ENCODE measurements around the gene TBC1D21. TPM values are rescaled to one million over a fixed set of nuclear protein-coding genes. Genes with fewer than 3 reads are reported as not detected.
A peak's percentile ranks its signal among the peaks of the same experiment; 100 is the strongest.

TBC1D21 gene
- total RNA-seq, 1 donor from 2014 or later, result not detected

DNA sequence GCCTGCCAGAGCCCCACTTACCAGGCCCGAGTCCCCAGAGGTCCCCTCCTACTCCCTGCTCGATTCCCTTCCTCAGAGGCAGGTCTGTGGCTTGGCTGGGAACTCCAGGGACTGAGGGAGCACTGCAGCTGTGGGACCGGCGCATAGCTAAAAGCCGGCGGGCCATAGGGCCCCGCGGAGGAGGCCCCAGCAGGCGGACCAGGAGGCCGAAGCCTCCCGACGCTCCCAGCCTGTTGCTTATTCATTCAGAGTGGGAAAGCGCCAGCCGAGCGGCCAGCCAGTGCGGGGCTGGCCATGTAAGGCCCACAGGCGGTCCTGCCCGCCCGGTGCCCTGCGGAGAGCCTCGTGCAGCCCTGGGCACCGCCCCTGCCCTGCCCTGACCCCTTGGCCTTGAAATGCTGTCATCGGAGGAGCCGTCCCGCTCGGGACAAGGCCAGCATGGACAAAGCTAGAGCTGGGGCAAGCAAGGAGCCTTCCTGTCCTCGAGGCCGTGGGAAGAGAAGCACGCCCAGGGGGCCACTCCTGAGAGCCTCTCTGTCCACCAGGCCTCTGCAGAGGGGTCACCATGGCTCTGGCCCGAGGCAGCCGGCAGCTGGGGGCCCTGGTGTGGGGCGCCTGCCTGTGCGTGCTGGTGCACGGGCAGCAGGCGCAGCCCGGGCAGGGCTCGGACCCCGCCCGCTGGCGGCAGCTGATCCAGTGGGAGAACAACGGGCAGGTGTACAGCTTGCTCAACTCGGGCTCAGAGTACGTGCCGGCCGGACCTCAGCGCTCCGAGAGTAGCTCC, 53.0 kb downstream of the TBC1D21 start, which contains the start of gene LOXL1:
TSS of gene LOXL1 (plus strand) at position 244 of the 784 bp plus-strand sequence. CDS start at position 566, 322 bp downstream.
- peak; percentile 61 for DNase-seq (ENCODE audit: low read depth, low spot score)
- no peak within 1 kb of the TSS for H3K27ac Mint-ChIP-seq (ENCODE audit: unreplicated experiment)
- H3K36me3 Mint-ChIP-seq (ENCODE audit: low read depth), result no peaks in the 10 kb centered on the region
- TF ChIP-seq, protein P1, sequence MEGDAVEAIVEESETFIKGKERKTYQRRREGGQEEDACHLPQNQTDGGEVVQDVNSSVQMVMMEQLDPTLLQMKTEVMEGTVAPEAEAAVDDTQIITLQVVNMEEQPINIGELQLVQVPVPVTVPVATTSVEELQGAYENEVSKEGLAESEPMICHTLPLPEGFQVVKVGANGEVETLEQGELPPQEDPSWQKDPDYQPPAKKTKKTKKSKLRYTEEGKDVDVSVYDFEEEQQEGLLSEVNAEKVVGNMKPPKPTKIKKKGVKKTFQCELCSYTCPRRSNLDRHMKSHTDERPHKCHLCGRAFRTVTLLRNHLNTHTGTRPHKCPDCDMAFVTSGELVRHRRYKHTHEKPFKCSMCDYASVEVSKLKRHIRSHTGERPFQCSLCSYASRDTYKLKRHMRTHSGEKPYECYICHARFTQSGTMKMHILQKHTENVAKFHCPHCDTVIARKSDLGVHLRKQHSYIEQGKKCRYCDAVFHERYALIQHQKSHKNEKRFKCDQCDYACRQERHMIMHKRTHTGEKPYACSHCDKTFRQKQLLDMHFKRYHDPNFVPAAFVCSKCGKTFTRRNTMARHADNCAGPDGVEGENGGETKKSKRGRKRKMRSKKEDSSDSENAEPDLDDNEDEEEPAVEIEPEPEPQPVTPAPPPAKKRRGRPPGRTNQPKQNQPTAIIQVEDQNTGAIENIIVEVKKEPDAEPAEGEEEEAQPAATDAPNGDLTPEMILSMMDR (conservative IDR thresholded peaks at IDR 0.05), result no peak
- peak within 1 kb of the TSS; percentile 67 for H3K4me3 Mint-ChIP-seq
- H3K27me3 Mint-ChIP-seq (ENCODE audit: low read depth), result peaks cover 23% of the 10 kb centered on the region
- no peaks in the 10 kb centered on the region for H3K9me3 Mint-ChIP-seq
- H3K4me1 Mint-ChIP-seq, result peaks cover 53% of the 10 kb centered on the region

DNA sequence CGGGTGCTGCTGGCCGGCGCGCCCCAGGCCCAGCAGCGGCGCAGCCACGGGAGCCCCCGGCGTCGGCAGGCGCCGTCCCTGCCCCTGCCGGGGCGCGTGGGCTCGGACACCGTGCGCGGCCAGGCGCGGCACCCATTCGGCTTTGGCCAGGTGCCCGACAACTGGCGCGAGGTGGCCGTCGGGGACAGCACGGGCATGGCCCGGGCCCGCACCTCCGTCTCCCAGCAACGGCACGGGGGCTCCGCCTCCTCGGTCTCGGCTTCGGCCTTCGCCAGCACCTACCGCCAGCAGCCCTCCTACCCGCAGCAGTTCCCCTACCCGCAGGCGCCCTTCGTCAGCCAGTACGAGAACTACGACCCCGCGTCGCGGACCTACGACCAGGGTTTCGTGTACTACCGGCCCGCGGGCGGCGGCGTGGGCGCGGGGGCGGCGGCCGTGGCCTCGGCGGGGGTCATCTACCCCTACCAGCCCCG, 53.7 kb downstream of the TBC1D21 start:
- DNase-seq (ENCODE audit: low read depth, low spot score), result peak; percentile 41
- Mint-ChIP-seq H3K9me3 (no peaks in the 10 kb centered on the region), H3K4me1 (peaks cover 46% of the 10 kb centered on the region), H3K36me3 (ENCODE audit: low read depth) (no peaks in the 10 kb centered on the region), H3K27me3 (ENCODE audit: low read depth) (peaks cover 23% of the 10 kb centered on the region), H3K4me3 (no peak overlapping the region), H3K27ac (ENCODE audit: unreplicated experiment) (no peak overlapping the region)
- TF ChIP-seq, protein P1 (conservative IDR thresholded peaks at IDR 0.05), result no peak

DNA sequence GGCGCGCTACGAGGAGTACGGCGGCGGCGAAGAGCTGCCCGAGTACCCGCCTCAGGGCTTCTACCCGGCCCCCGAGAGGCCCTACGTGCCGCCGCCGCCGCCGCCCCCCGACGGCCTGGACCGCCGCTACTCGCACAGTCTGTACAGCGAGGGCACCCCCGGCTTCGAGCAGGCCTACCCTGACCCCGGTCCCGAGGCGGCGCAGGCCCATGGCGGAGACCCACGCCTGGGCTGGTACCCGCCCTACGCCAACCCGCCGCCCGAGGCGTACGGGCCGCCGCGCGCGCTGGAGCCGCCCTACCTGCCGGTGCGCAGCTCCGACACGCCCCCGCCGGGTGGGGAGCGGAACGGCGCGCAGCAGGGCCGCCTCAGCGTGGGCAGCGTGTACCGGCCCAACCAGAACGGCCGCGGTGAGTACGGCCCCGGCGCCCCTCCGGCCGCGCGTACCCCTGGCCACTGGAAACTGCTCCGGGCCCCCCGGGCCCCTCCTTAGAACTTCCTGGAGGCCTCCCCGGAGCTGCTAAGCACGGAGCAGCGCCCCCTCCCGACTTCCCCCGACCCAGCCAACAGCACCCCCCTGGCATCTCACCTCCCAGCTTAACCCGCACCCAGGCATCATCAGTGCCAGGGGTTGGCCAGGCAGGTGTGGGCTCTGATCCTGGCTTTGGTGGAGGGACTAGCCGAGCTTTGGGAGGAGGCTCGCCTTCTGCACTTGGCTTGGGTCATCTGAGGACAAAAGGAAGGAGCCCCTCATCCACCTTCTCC, 54.3 kb downstream of the TBC1D21 start:
- Mint-ChIP-seq H3K36me3 (ENCODE audit: low read depth) (no peaks in the 10 kb centered on the region), H3K27ac (ENCODE audit: unreplicated experiment) (no peak overlapping the region), H3K4me1 (peaks cover 43% of the 10 kb centered on the region), H3K27me3 (ENCODE audit: low read depth) (peaks cover 23% of the 10 kb centered on the region), H3K9me3 (no peaks in the 10 kb centered on the region), H3K4me3 (peak overlapping the region; percentile 58)
- DNase-seq (ENCODE audit: low read depth, low spot score), result no peak
- TF ChIP-seq, protein P1 (conservative IDR thresholded peaks at IDR 0.05), result peak; percentile 58

DNA sequence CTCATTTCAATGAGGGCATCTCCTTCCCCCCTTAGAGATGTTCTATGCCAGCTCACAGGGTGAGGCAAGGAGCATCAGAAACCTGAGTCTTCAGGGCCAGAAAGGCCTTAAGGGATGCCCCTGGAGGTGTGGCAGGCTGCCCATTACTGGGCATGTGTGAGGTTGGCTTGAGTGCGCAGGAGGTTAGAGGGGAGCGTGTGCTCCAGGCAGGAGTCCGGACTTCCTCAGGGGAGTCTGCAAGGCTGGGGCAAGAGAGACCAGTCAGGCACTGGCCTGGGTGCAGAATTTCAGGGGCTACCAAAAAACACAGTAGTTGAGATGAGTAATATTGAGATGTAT, 54.8 kb downstream of the TBC1D21 start:
- DNase-seq (ENCODE audit: low read depth, low spot score), result no peak
- H3K9me3 Mint-ChIP-seq, result no peaks in the 10 kb centered on the region
- peaks cover 23% of the 10 kb centered on the region for H3K27me3 Mint-ChIP-seq (ENCODE audit: low read depth)
- peaks cover 38% of the 10 kb centered on the region for H3K4me1 Mint-ChIP-seq
- no peak overlapping the region for H3K27ac Mint-ChIP-seq (ENCODE audit: unreplicated experiment)
- H3K36me3 Mint-ChIP-seq (ENCODE audit: low read depth), result no peaks in the 10 kb centered on the region
- H3K4me3 Mint-ChIP-seq, result peak overlapping the region; percentile 58
- TF ChIP-seq, protein P1 (conservative IDR thresholded peaks at IDR 0.05), result no peak

DNA sequence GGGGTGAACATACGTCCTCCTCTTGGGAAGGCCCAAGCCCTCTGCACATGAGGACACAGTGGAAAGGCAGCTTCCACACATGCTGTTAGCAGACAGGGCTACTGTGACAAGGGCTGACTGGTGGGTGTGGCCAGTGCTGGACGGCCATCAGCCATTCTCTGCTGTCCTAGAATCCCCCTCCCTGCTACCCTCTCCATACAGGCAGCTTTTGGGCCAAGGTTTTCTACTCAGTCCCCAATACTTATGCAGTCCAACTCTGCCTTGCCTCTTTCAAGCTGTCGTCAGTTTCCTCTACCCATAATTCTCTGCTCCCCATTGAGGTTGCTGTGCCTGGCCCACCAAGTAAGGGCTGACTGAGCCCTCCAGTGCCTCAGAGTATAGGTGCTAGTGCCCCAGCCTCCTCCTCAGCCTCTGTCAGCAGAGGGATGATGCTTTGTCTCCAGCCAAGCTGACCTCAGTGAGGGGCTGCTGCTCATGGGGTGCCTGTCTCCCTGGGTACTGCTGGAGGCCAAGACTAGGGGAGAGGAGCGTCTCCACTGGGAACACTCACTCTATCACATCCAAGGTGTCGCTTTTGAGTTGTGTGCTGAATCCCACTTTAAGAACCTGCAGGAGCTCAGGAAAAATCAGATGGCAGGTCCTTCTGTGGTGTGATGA, 55.7 kb downstream of the TBC1D21 start:
- Mint-ChIP-seq H3K27me3 (ENCODE audit: low read depth) (peaks cover 23% of the 10 kb centered on the region), H3K36me3 (ENCODE audit: low read depth) (no peaks in the 10 kb centered on the region), H3K9me3 (no peaks in the 10 kb centered on the region), H3K4me3 (peak overlapping the region; percentile 85), H3K27ac (ENCODE audit: unreplicated experiment) (no peak overlapping the region), H3K4me1 (peaks cover 30% of the 10 kb centered on the region)
- TF ChIP-seq, protein P1 (conservative IDR thresholded peaks at IDR 0.05), result no peak
- no peak for DNase-seq (ENCODE audit: low read depth, low spot score)
